ENCODE measurements around the gene PKNOX2.

- TF ChIP-seq KAT7 (CRISPR knock-in tag; IDR thresholded peaks at IDR 0.05; ENCODE audit: borderline replicate concordance): no peak
- TF ChIP-seq CTCF (IDR thresholded peaks at IDR 0.05): no peak
- TF ChIP-seq USF2 (CRISPR knock-in tag; IDR thresholded peaks at IDR 0.05): no peak
- no peak for TF ChIP-seq USF1 (CRISPR knock-in tag; IDR thresholded peaks at IDR 0.05)
- no peak for TF ChIP-seq MLX (CRISPR knock-in tag; IDR thresholded peaks at IDR 0.05)
- TF ChIP-seq NR3C1 (CRISPR knock-in tag; conservative IDR thresholded peaks at IDR 0.05; ENCODE audit: low read depth): no peak
- TF ChIP-seq GABPB1 (CRISPR knock-in tag; IDR thresholded peaks at IDR 0.05): no peak
- no peak for TF ChIP-seq RORB (CRISPR knock-in tag; IDR thresholded peaks at IDR 0.05)
- TF ChIP-seq MAX (CRISPR knock-in tag; IDR thresholded peaks at IDR 0.05): no peak
- no peak for TF ChIP-seq ZNF423 (CRISPR knock-in tag; IDR thresholded peaks at IDR 0.05)
- no peak for TF ChIP-seq ESRRA (CRISPR knock-in tag; IDR thresholded peaks at IDR 0.05; ENCODE audit: borderline replicate concordance)
- TF ChIP-seq ZSCAN18 (CRISPR knock-in tag; IDR thresholded peaks at IDR 0.05): no peak
- TF ChIP-seq AFF4 (CRISPR knock-in tag; IDR thresholded peaks at IDR 0.05; ENCODE audit: borderline replicate concordance): no peak
Measured at GRCh38 chr11:125384825-125385224, 220.3 kb downstream of the PKNOX2 start.

All from WTC11 (cell line).